HG02623 (cell line): Measurements from ENCODE around the gene TMOD2.

Source experiments
- ATAC-seq: cut with Tn5 transposase; IDR thresholded peaks from one replicate; pipeline ENCODE4 v1.9.1; 2021; ENCODE audit warnings: moderate library complexity; ENCODE audit not compliant: unreplicated experiment

Gene TMOD2

GRCh38 chr15:51849860-51850259, 98.5 kb downstream of the TMOD2 start:
- ATAC-seq = no peak

GRCh38 chr15:51853998-51854397, 102.6 kb downstream of the TMOD2 start:
- ATAC-seq = no peak

DNA sequence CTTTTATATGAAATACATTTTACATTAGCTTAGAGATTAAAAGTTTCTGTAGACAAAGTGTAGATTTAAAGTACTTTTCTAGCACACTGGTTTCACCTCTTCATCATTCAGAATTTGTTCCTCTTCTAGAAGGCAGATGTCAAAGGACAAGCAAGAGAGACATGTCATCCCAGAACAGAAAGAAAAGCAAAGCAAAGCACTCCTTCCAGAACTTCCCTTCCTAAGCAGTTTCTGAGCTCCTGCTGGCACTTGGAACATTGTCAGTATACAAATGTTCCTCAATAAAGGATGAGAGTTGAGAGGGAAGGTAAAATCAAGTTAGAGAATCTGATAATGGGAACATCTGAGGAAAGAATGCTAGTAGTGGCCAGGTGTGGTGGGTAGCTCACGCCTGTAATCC, 104.2 kb downstream of the TMOD2 start:
- no peak for ATAC-seq

DNA sequence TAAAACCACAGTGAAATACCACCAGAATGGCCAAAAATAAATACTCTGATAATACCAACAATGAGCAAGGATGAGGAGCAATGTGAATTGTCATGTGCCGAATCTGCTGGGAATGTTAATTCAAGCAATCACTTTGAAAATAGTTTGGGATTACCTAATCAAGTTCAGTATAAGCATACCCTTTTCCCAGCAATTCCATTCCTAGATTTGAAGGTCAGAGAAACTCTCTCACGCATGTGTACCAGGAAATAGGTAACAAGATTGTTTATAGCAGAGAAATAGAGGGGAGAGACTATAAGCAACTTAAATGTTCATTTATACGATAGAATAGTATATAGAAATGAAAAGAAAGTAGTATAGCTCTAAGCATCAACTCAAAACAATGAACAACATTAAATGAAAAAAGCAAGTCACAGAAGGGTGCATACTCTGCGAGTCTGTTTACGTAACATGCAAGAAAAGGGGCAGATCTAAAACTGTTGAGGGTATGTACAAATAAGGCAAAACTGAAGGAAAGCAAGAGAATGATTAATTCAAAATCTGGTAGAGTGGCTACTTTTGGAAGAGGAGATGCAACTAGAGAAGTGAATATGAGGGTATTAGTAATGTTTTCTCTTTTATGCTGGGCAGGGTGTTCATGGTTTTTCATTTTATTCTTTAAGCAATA, 105.5 kb downstream of the TMOD2 start:
- ATAC-seq = no peak

- ATAC-seq = no peak
Observed at GRCh38 chr15:51861557-51862359, 110.4 kb downstream of the TMOD2 start.

GRCh38 chr15:51863131-51863530, 111.7 kb downstream of the TMOD2 start:
- ATAC-seq = no peak

- ATAC-seq = no peak
Observed at GRCh38 chr15:51864408-51865056, 113.1 kb downstream of the TMOD2 start.

- no peak for ATAC-seq
Observed at GRCh38 chr15:51865317-51865716, 113.9 kb downstream of the TMOD2 start.
